Liver (tissue), 9 donors: ENCODE data around the gene GRK7. TPM values are rescaled to one million over a fixed set of nuclear protein-coding genes. Genes with fewer than 3 reads are reported as not detected.

Experiments
- DNase-seq: peaks from one replicate; pipeline ENCODE4 v3.0.0-alpha.2; 2017; ENCODE audit warnings: low spot score
- H3K27ac ChIP-seq, 2 donors: one replicate each; pipeline ENCODE4 v1.7.0; 2013; ENCODE audit warnings: inconsistent platforms in 2 of 2, low read length in 2 of 2, control low read depth in 1 of 2, low read depth in 1 of 2, mild to moderate bottlenecking in 1 of 2
- H3K27me3 ChIP-seq, 4 donors: one replicate each; pipeline versions ENCODE4 v1.6.1 to v1.7.0; 2013; ENCODE audit warnings: low read length in 3 of 4, inconsistent platforms in 1 of 4, mild to moderate bottlenecking in 1 of 4, moderate library complexity in 1 of 4; ENCODE audit not compliant: control insufficient read depth in 4 of 4, insufficient read depth in 4 of 4
- H3K36me3 ChIP-seq, 4 donors: one replicate each; pipeline versions ENCODE4 v1.6.1 to v1.7.0; 2013; ENCODE audit warnings: low read length in 3 of 4, mild to moderate bottlenecking in 3 of 4, low read depth in 1 of 4, moderate library complexity in 1 of 4; ENCODE audit not compliant: control insufficient read depth in 4 of 4, insufficient read depth in 3 of 4
- H3K4me1 ChIP-seq, 4 donors: one replicate each; pipeline versions ENCODE4 v1.6.1 to v1.7.0; 2013; ENCODE audit warnings: low read length in 3 of 4, mild to moderate bottlenecking in 3 of 4, moderate library complexity in 1 of 4; ENCODE audit not compliant: control insufficient read depth in 4 of 4, insufficient read depth in 4 of 4
- H3K4me3 ChIP-seq, 3 donors: one replicate each; pipeline versions ENCODE4 v1.6.1 to v1.7.0; 2013; ENCODE audit warnings: low read length in 3 of 3, control low read depth in 1 of 3, low read depth in 1 of 3, mild to moderate bottlenecking in 1 of 3
- H3K9ac ChIP-seq, 2 donors: one replicate each; pipeline ENCODE4 v1.7.0; 2013; ENCODE audit warnings: low read length in 2 of 2, mild to moderate bottlenecking in 2 of 2, moderate library complexity in 2 of 2, control low read depth in 1 of 2, low read depth in 1 of 2
- H3K9me3 ChIP-seq, 4 donors: one replicate each; pipeline versions ENCODE4 v1.6.1 to v1.7.0; 2013; ENCODE audit warnings: low read length in 3 of 4; ENCODE audit not compliant: control insufficient read depth in 4 of 4
- ATF3 ChIP-seq: IDR thresholded peaks from 2 replicates; pipeline ENCODE4 v1.6.1; 2016; ENCODE audit warnings: antibody characterized with exemption
- EGR1 ChIP-seq, 2 donors: IDR thresholded peaks; 2 replicates each; pipeline ENCODE4 v1.6.1; 2016 to 2018; ENCODE audit warnings: antibody characterized with exemption in 2 of 2, low read depth in 2 of 2
- GABPA ChIP-seq, 2 donors: IDR thresholded peaks in 1 of 2; conservative IDR thresholded peaks in 1 of 2; 2 replicates each; pipeline ENCODE4 v1.6.1; 2016; ENCODE audit warnings: antibody characterized with exemption in 2 of 2, mild to moderate bottlenecking in 1 of 2, moderate library complexity in 1 of 2
- HNF4A ChIP-seq, 2 donors: conservative IDR thresholded peaks; 2 replicates each; pipeline ENCODE4 v1.6.1; 2016; ENCODE audit warnings: antibody characterized with exemption in 2 of 2, mild to moderate bottlenecking in 2 of 2
- HNF4G ChIP-seq: IDR thresholded peaks from 2 replicates; pipeline ENCODE4 v1.6.1; 2016; ENCODE audit warnings: antibody characterized with exemption
- JUND ChIP-seq, 2 donors: IDR thresholded peaks; 2 replicates each; pipeline ENCODE4 v1.6.1; 2016; ENCODE audit warnings: antibody characterized with exemption in 2 of 2
- MAX ChIP-seq: IDR thresholded peaks from 2 replicates; pipeline ENCODE4 v1.6.1; 2016; ENCODE audit warnings: antibody characterized with exemption
- NR2F2 ChIP-seq: IDR thresholded peaks from 2 replicates; pipeline ENCODE4 v1.6.1; 2016; ENCODE audit warnings: antibody characterized with exemption
- RAD21 ChIP-seq, 2 donors: IDR thresholded peaks; 2 replicates each; pipeline ENCODE4 v1.6.1; 2016; ENCODE audit warnings: antibody characterized with exemption in 2 of 2, mild to moderate bottlenecking in 2 of 2
- REST ChIP-seq: IDR thresholded peaks from 2 replicates; pipeline ENCODE4 v1.6.1; 2016; ENCODE audit warnings: antibody characterized with exemption, mild to moderate bottlenecking
- RXRA ChIP-seq, 2 donors: IDR thresholded peaks; 2 replicates each; pipeline ENCODE4 v1.6.1; 2017 to 2018; ENCODE audit warnings: antibody characterized with exemption in 2 of 2, mild to moderate bottlenecking in 1 of 2
- SP1 ChIP-seq: IDR thresholded peaks from 2 replicates; pipeline ENCODE4 v1.6.1; 2018; ENCODE audit warnings: antibody characterized with exemption, mild to moderate bottlenecking
- YY1 ChIP-seq: IDR thresholded peaks from 2 replicates; pipeline ENCODE4 v1.6.1; 2016; ENCODE audit warnings: antibody characterized with exemption, mild to moderate bottlenecking
- WGBS: extraction: QIAGEN DNeasy Blood & Tissue Kit; methylation state at CpG from one replicate; pipeline ENCODE4 v1.1.7; 2013; 5-methylcytosine and 5-hydroxymethylcytosine counted together
- polyA plus RNA-seq, 2 donors: library from polyadenylated mRNA; stranded (reverse) in 1 of 2; unstranded in 1 of 2; fragments of 200-250 nt in 1 of 2; fragments of >200 nt in 1 of 2; fragmentation: Nextera tagmentation in 1 of 2; extraction: Ambion mirVana in 1 of 2; gene quantifications; one replicate each; pipeline versions ENCODE4 v1.2.1 to v1.2.3, GENCODE V29; 2013 to 2015
- total RNA-seq, 2 donors: library from RNA; depleted of rRNA; stranded (reverse); fragments of >200 nt; gene quantifications; one replicate each; pipeline ENCODE4 v1.2.3, GENCODE V29; 2014
- TF ChIP-seq, protein P1 (sequence below): fragments of 150-350 bp; IDR thresholded peaks from 2 replicates; pipeline ENCODE4 v1.5.1; 2017; ENCODE audit warnings: improper control_type of control experiment, low read depth, low read length; ENCODE audit not compliant: missing input control
- donor health status: healthy.
- donor health status: healthy.
- donor health status: healthy.
- donor health status: healthy.
- donor health status: healthy.

The GRK7 gene
- total and polyA plus RNA-seq, 4 donors = 0.08 TPM; not detected in 3

DNA sequence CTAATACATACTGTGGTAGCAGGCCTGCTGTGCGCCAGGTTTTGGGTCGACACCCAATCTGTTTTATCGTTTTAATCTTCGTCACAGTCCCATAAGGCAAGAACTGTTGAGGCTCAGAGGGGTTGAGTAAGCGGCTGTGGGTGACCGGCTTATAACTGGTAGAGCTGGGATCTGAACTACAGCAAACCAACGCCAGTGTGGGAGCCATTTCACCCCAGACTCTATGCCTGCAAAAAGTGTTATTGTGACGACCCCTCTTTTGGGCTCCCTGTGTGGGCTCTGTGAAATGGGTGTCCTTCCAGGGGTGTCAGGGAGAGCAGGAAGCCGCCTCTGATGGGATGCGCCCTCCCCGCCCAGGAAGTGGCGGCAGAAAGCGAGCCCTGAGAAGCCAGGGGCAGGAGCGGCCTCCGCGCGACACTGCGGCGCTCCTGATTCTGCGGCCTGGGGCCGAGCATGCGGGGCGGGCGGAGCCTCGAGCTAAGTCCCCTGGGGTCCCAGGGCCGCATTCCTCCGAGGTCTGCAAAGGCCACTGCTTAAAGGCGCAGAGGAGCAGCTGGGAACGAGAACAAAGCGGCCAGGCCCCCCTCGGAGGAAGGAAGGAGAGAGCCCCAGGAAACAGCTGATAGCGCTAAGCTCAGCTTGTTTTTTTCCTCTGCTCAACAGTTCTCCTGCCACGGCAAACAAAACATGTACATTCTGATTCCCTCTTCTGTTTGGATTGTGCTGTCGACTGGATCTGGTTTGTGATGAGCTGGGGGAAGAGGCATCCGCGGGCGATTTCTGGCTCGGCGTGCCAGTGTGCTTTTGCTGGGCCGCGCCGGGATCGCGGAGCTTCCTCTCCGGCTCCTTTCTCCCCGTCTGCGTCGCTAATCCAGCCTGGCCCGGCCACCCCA is 33.9 kb downstream of the GRK7 start:
- Histone ChIP-seq H3K36me3 (no peaks in the 10 kb centered on the region), H3K4me1 (peaks cover 0 to 11% (median 6%) of the 10 kb centered on the region in 4 donors), H3K27me3 (no peaks in the 10 kb centered on the region)

DNA sequence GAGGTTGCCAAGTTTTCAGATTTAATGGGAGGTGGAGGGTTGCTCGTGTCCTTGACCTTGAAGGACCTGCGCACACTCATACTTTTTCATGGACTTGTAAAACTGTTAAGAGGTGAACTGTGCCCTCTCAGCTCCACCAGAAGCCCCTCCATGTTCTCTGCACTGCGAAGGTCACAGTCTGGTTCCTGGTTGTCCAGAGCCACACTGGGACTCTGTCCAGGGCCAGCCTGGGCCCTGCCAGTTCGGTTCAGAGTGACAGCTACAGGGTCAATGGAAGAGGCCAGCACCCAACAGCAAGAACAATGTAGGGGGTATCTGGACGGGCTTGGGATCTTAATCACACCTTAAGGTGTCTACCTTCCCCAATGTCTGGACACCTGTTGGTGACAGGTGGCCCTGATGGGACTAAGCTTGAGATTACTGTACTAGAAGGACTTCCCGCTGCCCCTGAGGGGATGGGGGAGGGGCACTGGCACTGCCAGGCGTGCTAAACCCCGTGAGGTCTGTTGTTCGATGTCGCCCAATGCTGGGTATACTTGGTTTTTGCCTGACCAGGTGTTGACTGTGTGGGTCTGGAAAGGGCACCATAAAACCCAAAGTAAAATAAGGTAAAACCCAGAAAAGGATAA is 34.7 kb downstream of the GRK7 start:
- DNase-seq = no peak
- WGBS = 65% methylated on average over 10 of the region's 10 CpGs
- H3K27me3 ChIP-seq = no peaks in the 10 kb centered on the region
- peaks cover 0 to 11% (median 6%) of the 10 kb centered on the region in 4 donors for H3K4me1 ChIP-seq
- H3K9me3 ChIP-seq = no peaks in the 10 kb centered on the region
- H3K9ac ChIP-seq = no peak overlapping the region
- peak overlapping the region in 1 of 2 donors; percentile 68 for H3K27ac ChIP-seq
- H3K36me3 ChIP-seq = no peaks in the 10 kb centered on the region
- TF ChIP-seq REST (no peak), HNF4A (conservative IDR thresholded peaks at IDR 0.05) (no peak)
- H3K4me3 ChIP-seq = peak overlapping the region in 1 of 3 donors; percentile 31

More for the DNA sequence above, 33.9 kb downstream of the GRK7 start:
- H3K9ac ChIP-seq = no peak overlapping the region
- peak overlapping the region; percentile 2 to 31 (median 23) for H3K4me3 ChIP-seq
- no peaks in the 10 kb centered on the region for H3K9me3 ChIP-seq
- peak overlapping the region; percentile 39 to 68 for H3K27ac ChIP-seq
- TF ChIP-seq, protein P1, sequence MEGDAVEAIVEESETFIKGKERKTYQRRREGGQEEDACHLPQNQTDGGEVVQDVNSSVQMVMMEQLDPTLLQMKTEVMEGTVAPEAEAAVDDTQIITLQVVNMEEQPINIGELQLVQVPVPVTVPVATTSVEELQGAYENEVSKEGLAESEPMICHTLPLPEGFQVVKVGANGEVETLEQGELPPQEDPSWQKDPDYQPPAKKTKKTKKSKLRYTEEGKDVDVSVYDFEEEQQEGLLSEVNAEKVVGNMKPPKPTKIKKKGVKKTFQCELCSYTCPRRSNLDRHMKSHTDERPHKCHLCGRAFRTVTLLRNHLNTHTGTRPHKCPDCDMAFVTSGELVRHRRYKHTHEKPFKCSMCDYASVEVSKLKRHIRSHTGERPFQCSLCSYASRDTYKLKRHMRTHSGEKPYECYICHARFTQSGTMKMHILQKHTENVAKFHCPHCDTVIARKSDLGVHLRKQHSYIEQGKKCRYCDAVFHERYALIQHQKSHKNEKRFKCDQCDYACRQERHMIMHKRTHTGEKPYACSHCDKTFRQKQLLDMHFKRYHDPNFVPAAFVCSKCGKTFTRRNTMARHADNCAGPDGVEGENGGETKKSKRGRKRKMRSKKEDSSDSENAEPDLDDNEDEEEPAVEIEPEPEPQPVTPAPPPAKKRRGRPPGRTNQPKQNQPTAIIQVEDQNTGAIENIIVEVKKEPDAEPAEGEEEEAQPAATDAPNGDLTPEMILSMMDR = no peak
- TF ChIP-seq RXRA (IDR thresholded peaks at IDR 0.05) = no peak
- no peak for TF ChIP-seq EGR1 (IDR thresholded peaks at IDR 0.05; ENCODE audit: low read depth in 2 of 2)
- TF ChIP-seq NR2F2 = peak; percentile 50
- no peak for TF ChIP-seq ATF3
- no peak for TF ChIP-seq HNF4G
- peak; percentile 21 for TF ChIP-seq MAX
- TF ChIP-seq SP1 = peak; percentile 23
- TF ChIP-seq RAD21 (IDR thresholded peaks at IDR 0.05) = no peak
- peak; percentile 19 for TF ChIP-seq YY1
- TF ChIP-seq GABPA (IDR thresholded peaks at IDR 0.05 in 1 of 2, conservative IDR thresholded peaks at IDR 0.05 in 1 of 2) = no peak
- no peak for TF ChIP-seq JUND (IDR thresholded peaks at IDR 0.05)
- peak; percentile 56 for DNase-seq
- WGBS = 30% methylated on average over 49 of the region's 49 CpGs
